ENCODE measurements around the gene LUZP1.

DNA sequence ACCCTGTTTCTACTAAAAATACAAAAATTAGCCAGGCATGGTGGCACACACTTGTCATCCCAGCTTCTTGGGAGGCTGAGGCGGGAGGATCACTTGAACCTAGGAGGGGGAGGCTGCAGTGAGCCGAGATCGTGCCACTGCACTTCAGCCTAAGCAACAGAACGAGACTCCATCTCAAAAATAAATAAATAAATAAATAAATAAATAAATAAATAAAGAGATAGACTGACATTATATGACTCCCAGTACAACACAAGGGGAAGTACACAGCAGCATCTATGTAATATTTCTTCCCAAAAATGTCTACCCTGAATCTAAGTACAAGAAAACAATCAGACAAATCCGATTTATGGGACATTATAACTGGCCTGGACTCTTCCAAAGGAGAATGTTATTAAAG, 35.1 kb downstream of the LUZP1 start:
- TF ChIP-seq, protein P1, sequence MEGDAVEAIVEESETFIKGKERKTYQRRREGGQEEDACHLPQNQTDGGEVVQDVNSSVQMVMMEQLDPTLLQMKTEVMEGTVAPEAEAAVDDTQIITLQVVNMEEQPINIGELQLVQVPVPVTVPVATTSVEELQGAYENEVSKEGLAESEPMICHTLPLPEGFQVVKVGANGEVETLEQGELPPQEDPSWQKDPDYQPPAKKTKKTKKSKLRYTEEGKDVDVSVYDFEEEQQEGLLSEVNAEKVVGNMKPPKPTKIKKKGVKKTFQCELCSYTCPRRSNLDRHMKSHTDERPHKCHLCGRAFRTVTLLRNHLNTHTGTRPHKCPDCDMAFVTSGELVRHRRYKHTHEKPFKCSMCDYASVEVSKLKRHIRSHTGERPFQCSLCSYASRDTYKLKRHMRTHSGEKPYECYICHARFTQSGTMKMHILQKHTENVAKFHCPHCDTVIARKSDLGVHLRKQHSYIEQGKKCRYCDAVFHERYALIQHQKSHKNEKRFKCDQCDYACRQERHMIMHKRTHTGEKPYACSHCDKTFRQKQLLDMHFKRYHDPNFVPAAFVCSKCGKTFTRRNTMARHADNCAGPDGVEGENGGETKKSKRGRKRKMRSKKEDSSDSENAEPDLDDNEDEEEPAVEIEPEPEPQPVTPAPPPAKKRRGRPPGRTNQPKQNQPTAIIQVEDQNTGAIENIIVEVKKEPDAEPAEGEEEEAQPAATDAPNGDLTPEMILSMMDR (IDR thresholded peaks at IDR 0.05), result no peak
- TF ChIP-seq REST (IDR thresholded peaks at IDR 0.05; ENCODE audit: insufficient read depth in 1 of 2, low read depth in 2 of 2, low read length in 1 of 2) (no peak), SIN3A (IDR thresholded peaks at IDR 0.05; ENCODE audit: borderline replicate concordance, insufficient read depth, low read depth, low read length) (no peak), POLR2AphosphoS5 (IDR thresholded peaks at IDR 0.05; ENCODE audit: low read depth, low read length) (no peak), TCF7L2 (IDR thresholded peaks at IDR 0.05; ENCODE audit: low read depth, low read length) (no peak)

All from Panc1 (cell line).